Caco-2 (cell line): ENCODE data around the gene EXOC6B. TPM values are rescaled to one million over a fixed set of nuclear protein-coding genes. Genes with fewer than 3 reads are reported as not detected.
"Not testable (repeated sequence)": the region's sequence is repeated elsewhere in the genome, so short reads cannot be mapped to it uniquely, and the experiment has no call there.

Source experiments
- BruUV-seq: library from RNA; stranded (reverse); fragments of 400-500 nt; replicated peaks from 2 replicates; lab custom pipeline; 2021; lab: Mats Ljungman, UMichigan
- CTCF ChIA-PET: fragments of 300-600 bp; sonication (Branson Sonifier 250); formaldehyde crosslinking; loops from one replicate; lab custom pipeline; 2022; ENCODE audit warnings: antibody characterized with exemption; lab: Charles Lee
- POLR2A ChIA-PET: fragments of 300-600 bp; sonication (Branson Sonifier 250); formaldehyde crosslinking; loops from one replicate; lab custom pipeline; 2022; ENCODE audit warnings: antibody characterized with exemption; lab: Charles Lee
- DNase-seq, 2 experiments: peaks; one replicate each; pipeline versions ENCODE4 v3.0.0 to v3.0.0-alpha.2; 2020 to 2022
- H3K27me3 ChIP-seq: replicated peaks from 2 replicates; pipeline ENCODE4 v1.6.0; 2011; ENCODE audit warnings: low read length; ENCODE audit not compliant: control insufficient read depth, insufficient read depth
- H3K36me3 ChIP-seq: 2 replicates; pipeline ENCODE4 v1.5.1; 2011; ENCODE audit warnings: low read length; ENCODE audit not compliant: control insufficient read depth, insufficient read depth
- H3K4me1 ChIP-seq: fragments of 250-450 bp; sonication (Bioruptor Pico); 2 replicates; pipeline ENCODE4 v1.5.1; 2020; ENCODE audit warnings: mild to moderate bottlenecking
- H3K4me3 ChIP-seq: 2 replicates; pipeline ENCODE4 v1.5.1; 2011; ENCODE audit warnings: low read depth, mild to moderate bottlenecking, control low read depth, low read length
- H3K9me3 ChIP-seq: fragments of 250-450 bp; sonication (Bioruptor Pico); 2 replicates; pipeline ENCODE4 v1.5.1; 2020; ENCODE audit warnings: mild to moderate bottlenecking, moderate library complexity
- H3K27ac Mint-ChIP-seq: one replicate; pipeline ENCODE4 v1.8.0; 2022; ENCODE audit warnings: mixed read lengths; ENCODE audit not compliant: unreplicated experiment
- H3K27me3 Mint-ChIP-seq: one replicate; pipeline ENCODE4 v1.8.0; 2022; ENCODE audit warnings: mixed read lengths; ENCODE audit not compliant: insufficient read depth, unreplicated experiment
- H3K36me3 Mint-ChIP-seq: one replicate; pipeline ENCODE4 v1.8.0; 2022; ENCODE audit warnings: mild to moderate bottlenecking, mixed read lengths; ENCODE audit not compliant: insufficient read depth, unreplicated experiment
- H3K4me1 Mint-ChIP-seq: one replicate; pipeline ENCODE4 v1.8.0; 2022; ENCODE audit warnings: low read depth, mixed read lengths; ENCODE audit not compliant: unreplicated experiment
- H3K4me3 Mint-ChIP-seq: one replicate; pipeline ENCODE4 v1.8.0; 2022; ENCODE audit warnings: mild to moderate bottlenecking, moderate library complexity, mixed read lengths; ENCODE audit not compliant: unreplicated experiment
- H3K9me3 Mint-ChIP-seq: one replicate; pipeline ENCODE4 v1.8.0; 2022; ENCODE audit warnings: mixed read lengths; ENCODE audit not compliant: unreplicated experiment
- CTCF ChIP-seq, 2 experiments: fragments of 200-600 bp in 1 of 2; IDR thresholded peaks; 1 replicate in 1 of 2; 2 replicates in 1 of 2; pipeline versions ENCODE4 v1.5.1 to v1.8.0; 2011 to 2022; ENCODE audit warnings: antibody characterized with exemption in 1 of 2, control low read depth in 1 of 2, inconsistent platforms in 1 of 2, low read depth in 1 of 2, low read length in 1 of 2, mild to moderate bottlenecking in 1 of 2, moderate library complexity in 1 of 2; ENCODE audit not compliant: insufficient read depth in 1 of 2, severe bottlenecking in 1 of 2, unreplicated experiment in 1 of 2
- intact Hi-C: fragments of 100-400 bp; cut with micrococcal nuclease; formaldehyde crosslinking; loops from one replicate; pipeline ENCODE4 v1.10.0; 2022; ENCODE audit not compliant: unreplicated experiment
- total RNA-seq: library from RNA; stranded (reverse); gene quantifications from 2 replicates; pipeline ENCODE4 v1.2.3, GENCODE V29; 2022

Gene EXOC6B
- total RNA-seq, 1 experiment from 2014 or later: 36.1 TPM

DNA sequence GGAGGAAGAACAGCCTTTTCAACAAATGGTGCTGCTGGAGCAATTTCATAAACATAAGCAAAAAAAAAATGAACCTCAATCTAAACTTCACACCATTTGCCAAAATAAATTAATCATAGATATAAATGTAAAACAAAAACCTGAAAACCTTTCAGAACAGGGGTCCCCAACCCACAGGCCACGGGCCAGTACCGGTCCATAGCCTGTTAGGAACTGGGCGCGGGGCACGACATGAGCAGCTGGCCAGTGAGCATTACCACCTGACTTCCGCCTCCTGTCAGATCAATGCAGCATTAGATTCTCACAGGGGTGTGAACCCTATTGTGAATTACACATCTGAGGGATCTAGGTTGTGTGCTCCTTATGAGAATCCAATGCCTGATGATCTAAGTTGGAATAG, 176.0 kb downstream of the EXOC6B start:
- ChIA-PET POLR2A (no interaction called here), CTCF (no interaction called here)
- H3K36me3 Mint-ChIP-seq: no peaks in the 10 kb centered on the region

DNA sequence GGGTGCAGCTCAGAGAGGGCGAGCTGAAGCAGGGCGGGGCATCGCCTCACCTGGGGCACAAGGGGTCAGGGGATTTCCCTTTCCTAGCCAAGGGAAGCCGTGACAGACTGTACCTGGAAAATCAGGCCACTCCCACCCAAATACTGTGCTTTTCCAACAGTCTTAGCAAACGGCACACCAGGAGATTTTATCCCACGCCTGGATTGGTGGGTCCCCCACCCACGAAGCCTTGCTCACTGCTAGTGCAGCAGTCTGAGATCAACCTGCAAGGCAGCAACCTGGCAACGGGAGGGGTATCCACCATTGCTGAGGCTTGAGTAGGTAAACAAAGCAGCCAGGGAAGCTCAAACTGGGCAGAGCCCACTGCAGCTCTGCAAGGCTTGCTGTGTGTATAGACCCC, 184.6 kb downstream of the EXOC6B start:
- H3K4me3 Mint-ChIP-seq, H3K36me3 ChIP-seq, POLR2A ChIA-PET, H3K36me3 Mint-ChIP-seq, H3K9me3 Mint-ChIP-seq, H3K4me3 ChIP-seq, H3K27me3 Mint-ChIP-seq, CTCF ChIA-PET, intact Hi-C loops, H3K9me3 ChIP-seq, BruUV-seq, H3K27ac Mint-ChIP-seq, DNase-seq, H3K27me3 ChIP-seq, H3K4me1 ChIP-seq: not testable (repeated sequence)
- H3K4me1 Mint-ChIP-seq: peaks cover 13% of the 10 kb centered on the region

More for the DNA sequence above, 176.0 kb downstream of the EXOC6B start:
- H3K4me3 Mint-ChIP-seq: no peak overlapping the region
- no peaks in the 10 kb centered on the region for H3K27me3 Mint-ChIP-seq
- no peaks in the 10 kb centered on the region for H3K9me3 ChIP-seq
- no peaks in the 10 kb centered on the region for H3K36me3 ChIP-seq
- BruUV-seq: no TSS peak
- H3K4me3 ChIP-seq: no peak overlapping the region
- H3K27ac Mint-ChIP-seq: no peak overlapping the region
- no peak for DNase-seq
- H3K9me3 Mint-ChIP-seq: peaks cover 10% of the 10 kb centered on the region
- H3K27me3 ChIP-seq: no peaks in the 10 kb centered on the region
- no peaks in the 10 kb centered on the region for H3K4me1 ChIP-seq
- intact Hi-C loops: no loop called here
- no peaks in the 10 kb centered on the region for H3K4me1 Mint-ChIP-seq
- no peak for TF ChIP-seq CTCF (IDR thresholded peaks at IDR 0.05; ENCODE audit: insufficient read depth in 1 of 2, low read depth in 1 of 2, low read length in 1 of 2, severe bottlenecking in 1 of 2, unreplicated experiment in 1 of 2)

GRCh38 chr2:72638600-72639211, 187.1 kb downstream of the EXOC6B start:
- Histone ChIP-seq H3K9me3 (no peaks in the 10 kb centered on the region), H3K36me3 (no peaks in the 10 kb centered on the region), H3K4me1 (no peaks in the 10 kb centered on the region), H3K4me3 (no peak overlapping the region), H3K27me3 (no peaks in the 10 kb centered on the region)
- Mint-ChIP-seq H3K9me3 (peaks cover 9% of the 10 kb centered on the region), H3K4me3 (no peak overlapping the region), H3K4me1 (peaks cover 18% of the 10 kb centered on the region), H3K27ac (no peak overlapping the region), H3K36me3 (no peaks in the 10 kb centered on the region), H3K27me3 (no peaks in the 10 kb centered on the region)
- intact Hi-C loops: no loop called here
- CTCF ChIA-PET: no interaction called here
- no TSS peak for BruUV-seq
- DNase-seq: no peak
- POLR2A ChIA-PET: no interaction called here
- TF ChIP-seq CTCF (IDR thresholded peaks at IDR 0.05; ENCODE audit: insufficient read depth in 1 of 2, low read depth in 1 of 2, low read length in 1 of 2, severe bottlenecking in 1 of 2, unreplicated experiment in 1 of 2): no peak
